ENCODE data around the gene ZNF598.
A peak's percentile ranks its signal among the peaks of the same experiment; 100 is the strongest.

The ZNF598 gene

DNA sequence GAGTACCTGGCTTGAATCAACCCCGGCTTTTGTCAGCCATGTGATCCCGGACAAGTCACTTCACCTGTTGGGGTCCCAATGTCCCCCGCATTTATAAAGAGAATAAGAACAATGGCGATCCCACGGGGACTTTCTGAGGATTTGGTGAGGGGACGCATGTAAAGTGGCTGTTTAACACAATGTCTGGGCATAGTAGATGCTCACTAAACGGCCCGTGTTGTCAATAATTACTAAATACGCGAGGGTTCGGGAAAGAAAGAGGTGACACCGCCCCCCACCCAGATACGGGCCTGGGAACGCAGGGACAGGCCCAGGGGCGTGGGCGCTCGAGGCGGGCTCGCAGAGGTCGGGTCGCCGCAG is 18.1 kb downstream of the ZNF598 start:
- no peak for DNase-seq (ENCODE audit: low read depth in 2 of 2)

DNA sequence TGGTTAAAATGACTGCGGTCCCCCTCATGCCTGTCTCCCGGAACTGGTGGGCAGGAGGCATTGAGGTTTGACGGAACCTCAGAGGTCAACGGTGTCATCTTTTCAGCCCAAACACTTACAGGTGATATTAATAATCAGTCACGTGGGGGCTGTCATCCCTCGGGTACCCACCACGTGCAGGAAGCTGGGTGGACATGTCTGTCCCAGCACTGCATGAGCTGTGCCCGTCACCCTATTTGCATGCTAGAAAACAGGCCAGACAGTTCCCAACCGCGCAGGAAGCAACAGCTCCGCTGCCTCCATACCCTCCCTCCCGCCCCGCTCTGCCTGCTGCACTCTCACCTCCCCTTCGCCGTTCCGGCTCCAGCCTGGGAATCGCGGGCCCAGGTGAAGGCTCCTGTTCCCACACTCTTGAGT is 18.5 kb downstream of the ZNF598 start:
- no peak for DNase-seq (ENCODE audit: low read depth in 2 of 2)

DNA sequence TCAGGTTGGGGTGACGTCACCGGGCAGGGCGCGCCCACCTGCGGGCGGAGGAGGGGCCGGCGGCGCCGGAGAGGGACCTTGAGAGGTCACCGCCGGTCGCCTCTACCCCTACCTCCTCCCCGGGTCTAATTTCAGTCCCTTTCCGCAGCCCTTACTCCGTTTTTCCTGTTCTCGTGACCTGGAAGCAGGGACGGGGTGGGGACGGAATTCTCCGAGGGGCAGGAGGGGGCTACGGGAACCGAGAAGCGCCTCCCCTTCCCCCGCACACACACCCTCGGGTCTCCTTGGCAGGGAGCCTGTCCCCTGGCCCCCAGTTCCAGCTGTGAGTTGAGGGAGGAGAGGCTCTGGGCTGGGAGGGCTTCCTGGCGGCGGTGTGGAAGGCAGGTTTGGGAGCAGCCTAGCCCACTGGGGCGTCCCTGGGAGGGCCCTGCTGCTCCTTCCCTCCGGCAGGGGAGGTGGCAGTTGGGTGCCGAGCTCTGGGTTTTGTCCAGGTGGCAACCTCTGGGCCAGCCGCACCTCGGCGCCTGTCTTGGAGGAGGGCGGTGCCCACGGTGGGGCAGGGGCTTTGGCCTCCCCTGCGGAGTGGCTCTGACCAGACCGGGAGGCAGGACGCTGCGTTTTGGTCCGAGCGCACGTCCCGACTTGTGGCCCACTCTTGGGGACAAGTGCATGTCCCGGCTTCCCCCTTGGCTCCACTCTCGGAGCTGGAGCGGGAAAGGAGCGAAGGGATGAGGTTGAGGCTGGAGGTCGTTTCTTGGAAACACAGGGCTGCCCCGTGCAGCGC is 19.1 kb downstream of the ZNF598 start:
- no peak for DNase-seq (ENCODE audit: low read depth in 2 of 2)

DNA sequence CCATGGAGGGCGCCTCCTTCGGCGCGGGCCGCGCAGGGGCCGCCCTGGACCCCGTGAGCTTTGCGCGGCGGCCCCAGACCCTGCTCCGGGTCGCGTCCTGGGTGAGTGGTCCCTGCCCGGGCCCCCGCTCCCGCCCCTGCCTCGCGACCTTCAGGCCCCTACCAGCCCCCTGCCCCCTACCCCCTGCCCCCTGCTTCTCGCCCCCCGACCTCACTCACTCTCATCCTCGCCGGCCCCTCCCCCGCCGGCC is 19.6 kb downstream of the ZNF598 start:
- no peak for DNase-seq (ENCODE audit: low read depth in 2 of 2)

DNA sequence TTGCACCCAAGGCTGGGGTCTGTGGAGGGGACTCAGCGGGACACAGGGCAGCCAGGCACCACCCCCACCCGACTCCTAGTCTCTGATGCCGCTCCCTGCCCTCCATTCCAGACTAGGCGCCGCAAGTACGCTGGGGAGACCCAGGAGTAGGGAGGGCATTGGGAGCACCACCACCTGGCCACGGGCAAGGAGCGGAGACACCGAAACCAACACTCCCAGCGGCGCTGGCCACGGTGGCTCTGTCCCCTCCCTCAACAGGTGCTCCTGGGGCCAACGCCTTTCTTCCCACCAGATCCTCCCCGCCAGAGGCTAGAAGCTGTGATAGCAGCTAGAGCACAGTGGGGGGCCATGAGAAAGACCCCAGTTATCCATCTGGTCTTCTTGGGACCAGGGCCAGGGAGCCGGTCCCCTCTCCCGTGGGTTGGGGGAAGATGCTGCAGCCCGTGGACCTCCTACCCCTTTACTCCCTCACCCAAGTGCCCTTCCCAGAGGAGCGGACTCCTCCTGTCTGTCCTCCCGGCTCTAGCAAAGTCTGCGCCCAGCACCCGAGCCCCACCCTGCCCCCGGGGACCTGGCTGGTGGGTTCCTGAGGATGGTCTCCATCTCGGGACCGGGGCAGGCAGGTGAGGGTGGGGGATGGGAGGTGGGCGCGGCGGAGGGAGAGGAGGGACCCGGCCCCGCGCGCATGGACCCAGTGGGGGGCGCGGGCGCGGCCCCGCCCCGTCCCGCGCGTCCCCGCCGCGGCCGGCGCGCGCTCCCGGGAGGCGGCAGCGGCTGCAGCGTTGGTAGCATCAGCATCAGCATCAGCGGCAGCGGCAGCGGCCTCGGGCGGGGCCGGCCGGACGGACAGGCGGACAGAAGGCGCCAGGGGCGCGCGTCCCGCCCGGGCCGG is 20.2 kb downstream of the ZNF598 start, which contains the start of gene SYNGR3:
Gene SYNGR3 (plus strand): TSS at position 762 of the 892 bp plus-strand sequence. CDS start 133 bp downstream, outside the sequence.
- DNase-seq (ENCODE audit: low read depth in 2 of 2), result no peak

DNA sequence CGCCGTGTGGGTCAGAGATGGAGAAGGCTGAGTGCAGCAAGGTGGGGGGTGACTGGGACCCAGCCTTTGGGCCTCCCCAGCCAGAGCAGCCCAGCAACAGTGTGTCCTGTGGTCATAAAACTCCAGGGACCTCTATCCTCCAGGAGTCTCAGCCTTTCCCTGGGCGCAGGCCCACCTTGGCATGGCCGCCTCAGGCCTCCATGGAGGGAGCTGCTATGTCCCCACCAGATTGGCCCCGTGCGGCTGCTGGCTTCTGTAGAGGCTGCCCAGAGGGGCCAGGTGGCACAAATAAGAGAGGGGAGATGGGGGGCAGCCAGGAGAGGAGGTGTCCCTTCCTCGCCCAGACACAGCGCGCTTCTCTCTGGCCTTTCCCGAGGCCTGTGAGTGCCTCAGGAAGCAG is 22.4 kb downstream of the ZNF598 start:
- DNase-seq (ENCODE audit: low read depth in 2 of 2), result no peak

DNA sequence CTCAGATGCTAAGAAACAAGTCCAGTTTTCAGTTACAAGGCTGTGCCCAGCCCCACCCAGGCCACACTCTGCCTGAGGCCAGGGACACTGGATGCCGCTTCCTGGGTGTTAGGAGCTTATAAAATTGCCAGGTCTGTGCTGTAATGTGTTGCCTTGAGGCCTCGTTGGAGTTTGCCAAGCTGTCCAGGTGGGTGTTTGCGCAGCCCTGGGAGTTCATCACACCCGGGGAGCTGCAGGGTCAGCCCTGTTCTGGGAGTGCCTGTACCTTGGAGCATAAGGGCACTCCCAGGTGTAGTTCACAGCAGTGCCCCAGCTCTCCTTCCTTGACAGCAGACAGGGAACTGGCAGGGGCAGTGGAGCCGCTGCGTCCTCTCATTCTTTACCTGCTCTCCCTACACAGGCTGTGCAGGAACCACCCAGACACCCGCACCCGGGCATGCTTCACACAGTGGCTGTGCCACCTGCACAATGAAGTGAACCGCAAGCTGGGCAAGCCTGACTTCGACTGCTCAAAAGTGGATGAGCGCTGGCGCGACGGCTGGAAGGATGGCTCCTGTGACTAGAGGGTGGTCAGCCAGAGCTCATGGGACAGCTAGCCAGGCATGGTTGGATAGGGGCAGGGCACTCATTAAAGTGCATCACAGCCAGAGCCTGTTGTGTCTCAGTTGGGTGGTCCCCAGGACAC is 24.0 kb downstream of the ZNF598 start:
- DNase-seq (ENCODE audit: low read depth in 2 of 2), result no peak

DNA sequence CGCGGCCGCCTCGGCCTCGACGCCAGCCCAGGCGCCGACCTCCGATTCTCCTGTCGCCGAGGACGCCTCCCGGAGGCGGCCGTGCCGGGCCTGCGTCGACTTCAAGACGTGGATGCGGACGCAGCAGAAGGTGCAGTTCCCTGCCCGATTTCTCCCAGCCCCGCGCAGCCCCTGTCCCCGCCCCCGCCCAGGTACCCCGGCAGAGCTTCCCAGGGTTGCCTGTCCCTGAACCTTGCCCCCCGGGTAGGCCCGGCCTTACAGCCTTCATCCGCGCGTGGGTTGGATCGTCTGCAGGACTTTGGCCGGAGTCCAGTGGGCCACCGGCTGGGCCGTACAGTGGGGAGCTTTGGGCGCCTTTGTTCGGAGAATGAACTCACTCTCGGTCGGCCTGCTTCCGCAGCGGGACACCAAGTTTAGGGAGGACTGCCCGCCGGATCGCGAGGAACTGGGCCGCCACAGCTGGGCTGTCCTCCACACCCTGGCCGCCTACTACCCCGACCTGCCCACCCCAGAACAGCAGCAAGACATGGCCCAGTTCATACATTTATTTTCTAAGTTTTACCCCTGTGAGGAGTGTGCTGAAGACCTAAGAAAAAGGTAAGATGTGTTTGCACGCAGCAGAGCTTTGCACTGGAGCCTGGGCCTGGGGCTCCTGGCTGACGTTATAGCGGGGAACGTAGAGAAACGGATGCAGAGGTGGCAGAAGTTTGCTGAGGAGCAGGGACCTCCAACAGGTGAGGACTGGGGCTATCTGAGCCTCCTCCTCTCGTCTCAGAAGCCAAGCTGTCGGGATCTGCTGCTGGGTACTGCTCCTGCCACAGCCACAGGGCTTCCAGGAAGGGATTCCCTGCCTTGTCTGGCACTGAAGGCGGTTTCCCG is 25.0 kb downstream of the ZNF598 start:
- no peak for DNase-seq (ENCODE audit: low read depth in 2 of 2)

DNA sequence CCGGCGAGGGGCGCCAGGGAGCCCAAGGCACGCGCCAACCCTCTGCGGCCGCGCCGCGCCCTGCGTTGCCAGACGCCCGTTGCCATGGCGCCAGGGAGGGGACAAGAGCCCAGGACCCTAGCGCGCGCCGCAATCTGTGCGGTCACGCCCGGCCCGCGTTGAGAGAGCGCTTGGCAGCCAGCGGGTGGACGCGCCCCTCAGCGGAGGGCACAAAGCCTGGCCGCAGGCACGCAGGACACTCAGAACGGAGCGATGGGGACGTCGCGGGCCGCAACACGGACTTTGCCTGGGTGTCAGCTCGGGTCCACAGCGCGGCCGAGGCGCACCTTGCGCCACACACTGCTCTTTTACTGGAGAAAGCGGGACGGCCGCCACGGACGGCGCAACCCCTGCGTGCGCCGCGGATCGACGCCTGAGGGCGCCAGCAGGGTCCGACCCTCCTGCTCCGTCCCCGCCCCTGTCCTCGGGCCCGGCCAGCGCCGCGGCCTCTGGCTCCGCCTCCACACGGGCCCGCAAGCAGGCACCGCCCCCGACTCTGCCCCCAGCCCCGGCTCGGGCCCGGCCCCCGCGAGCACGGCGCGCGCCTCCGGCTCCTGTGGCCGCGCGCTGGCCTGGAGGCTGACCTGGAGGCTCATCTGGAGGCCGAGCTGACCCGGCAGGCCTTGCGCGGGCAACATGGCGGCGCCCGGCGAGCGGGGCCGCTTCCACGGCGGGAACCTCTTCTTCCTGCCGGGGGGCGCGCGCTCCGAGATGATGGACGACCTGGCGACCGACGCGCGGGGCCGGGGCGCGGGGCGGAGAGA is 25.9 kb downstream of the ZNF598 start, which contains the start of gene GFER:
Gene GFER (plus strand): TSS at position 650 of the 803 bp plus-strand sequence. CDS start 26 bp downstream, at position 676.
- peak in 1 of 2 donors; percentile 70 for DNase-seq (ENCODE audit: low read depth in 2 of 2)

DNA sequence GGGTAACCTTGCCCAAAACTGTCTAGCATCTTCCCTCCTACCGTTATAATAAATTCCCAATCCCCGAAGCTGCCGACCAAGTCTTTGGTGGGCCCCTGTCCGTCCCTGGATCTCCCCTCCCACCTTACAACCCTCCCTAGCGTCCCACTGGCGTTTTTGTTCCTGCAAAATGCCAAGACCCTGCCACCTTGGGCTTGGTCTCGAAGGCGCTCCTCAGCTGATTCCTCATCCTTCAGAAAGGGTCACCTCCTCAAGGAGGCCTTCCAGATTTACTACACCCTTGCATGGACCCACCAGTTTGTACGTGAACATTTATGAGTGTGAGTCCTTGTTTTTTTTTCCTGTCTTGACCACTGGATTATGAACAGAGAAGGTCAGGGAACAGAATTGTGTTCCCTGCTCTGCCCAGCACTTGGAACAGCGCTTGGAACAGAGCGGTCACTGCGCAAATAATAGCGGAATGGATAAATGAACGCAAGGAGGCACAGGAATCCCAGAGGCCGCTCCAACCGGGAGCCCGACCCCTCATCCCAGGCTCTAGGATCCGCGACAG is 26.6 kb downstream of the ZNF598 start:
- no peak for DNase-seq (ENCODE audit: low read depth in 2 of 2)

DNA sequence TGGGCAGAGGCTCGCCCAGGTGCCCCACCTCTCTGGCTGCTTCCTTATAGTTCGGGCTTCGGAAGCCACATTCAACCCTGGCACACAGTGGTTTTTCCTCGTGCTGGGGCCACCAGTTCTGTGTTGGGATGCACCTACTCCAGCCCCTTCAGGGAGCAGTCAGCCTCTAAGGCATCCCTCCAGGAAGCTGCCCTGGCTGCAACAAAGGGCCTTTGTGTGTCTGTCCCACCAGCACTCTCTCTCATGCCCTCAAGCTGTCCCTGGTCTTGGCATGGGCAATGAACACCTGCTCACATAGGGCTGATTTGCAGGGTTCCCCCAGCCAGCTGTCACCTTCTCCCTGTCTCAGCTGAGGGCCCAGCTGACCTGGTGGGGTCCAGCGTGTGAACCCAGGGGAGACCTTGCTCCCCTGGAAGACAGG is 27.6 kb downstream of the ZNF598 start:
- DNase-seq (ENCODE audit: low read depth in 2 of 2), result no peak

DNA sequence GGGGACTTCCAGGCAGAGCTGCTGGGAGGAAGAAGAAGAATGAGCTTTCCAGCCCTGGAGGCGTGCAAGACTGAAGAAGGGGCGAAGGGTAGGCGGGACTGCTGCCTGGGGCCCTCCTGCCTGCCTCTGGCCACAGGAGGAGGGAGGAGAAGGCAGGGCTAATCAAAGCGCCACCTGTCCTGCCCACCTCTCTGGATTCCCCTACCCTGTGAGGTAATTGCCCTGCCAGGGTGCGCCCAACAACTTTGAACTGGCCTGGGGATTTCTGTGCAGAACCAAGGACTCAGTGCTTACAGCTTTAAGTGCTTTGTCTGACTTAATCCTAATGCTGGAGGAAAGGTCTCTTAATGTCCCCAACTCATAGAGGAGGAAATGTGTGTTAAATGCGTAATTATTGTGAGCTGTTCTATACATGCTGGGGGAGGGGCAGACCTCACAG is 28.2 kb downstream of the ZNF598 start, which contains the start of gene NOXO1:
Gene NOXO1 (minus strand): TSS at position 72 of the 439 bp plus-strand sequence. CDS start 290 bp downstream, outside the sequence.
- DNase-seq (ENCODE audit: low read depth in 2 of 2), result no peak

DNA sequence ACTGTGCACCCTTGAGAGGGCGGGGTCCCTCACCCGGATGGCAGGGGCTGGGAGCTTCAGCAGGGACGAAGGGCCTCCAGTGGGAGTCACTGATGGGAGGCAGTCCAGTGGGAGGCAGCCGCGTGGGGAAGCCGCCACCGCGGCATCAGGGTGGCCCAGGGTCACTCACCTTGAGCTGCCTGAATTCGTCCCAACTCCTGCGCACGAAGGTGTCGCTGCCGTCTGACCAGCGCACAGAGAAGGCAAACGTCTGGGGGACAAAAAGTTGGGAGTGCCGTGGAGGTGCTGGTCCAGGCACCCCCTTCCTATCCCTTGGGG is 28.9 kb downstream of the ZNF598 start:
- no peak for DNase-seq (ENCODE audit: low read depth in 2 of 2)

DNA sequence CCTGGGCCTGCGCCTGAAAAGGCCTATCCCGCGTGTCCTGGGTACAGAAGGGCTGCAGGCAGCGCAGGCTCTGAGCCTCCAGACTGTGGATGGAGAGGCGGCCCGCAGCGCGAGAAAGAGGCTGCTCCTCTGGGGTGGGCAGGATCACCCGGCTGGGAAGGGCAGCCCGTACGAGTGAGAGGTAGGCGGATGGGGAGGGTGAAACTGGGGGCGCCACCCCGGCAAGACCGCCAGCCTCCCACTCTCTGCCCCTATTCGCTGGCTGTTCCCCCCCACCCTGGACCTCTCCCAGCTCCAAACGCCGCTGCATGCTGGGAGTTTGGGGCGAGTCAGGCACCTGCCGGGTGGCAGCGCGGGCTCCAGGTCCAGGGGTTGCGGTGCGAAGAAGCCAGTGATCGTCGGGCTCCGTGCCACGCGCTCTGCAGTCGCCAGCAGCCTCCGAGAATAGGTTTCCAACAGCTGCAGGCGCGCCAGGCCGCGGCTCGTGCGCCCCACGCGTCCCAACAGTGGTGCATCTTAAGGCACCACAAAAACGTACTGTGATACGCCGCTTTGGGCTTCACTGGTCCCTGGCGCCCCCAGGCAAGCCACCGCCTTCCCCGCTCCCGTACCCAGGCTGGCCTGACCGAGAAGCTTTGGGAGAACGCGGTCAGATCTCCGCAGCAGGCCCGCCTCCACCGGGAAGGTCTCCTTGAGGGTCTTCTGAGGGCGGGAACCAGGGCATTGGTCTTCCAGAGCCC is 29.4 kb downstream of the ZNF598 start:
- no peak for DNase-seq (ENCODE audit: low read depth in 2 of 2)

DNA sequence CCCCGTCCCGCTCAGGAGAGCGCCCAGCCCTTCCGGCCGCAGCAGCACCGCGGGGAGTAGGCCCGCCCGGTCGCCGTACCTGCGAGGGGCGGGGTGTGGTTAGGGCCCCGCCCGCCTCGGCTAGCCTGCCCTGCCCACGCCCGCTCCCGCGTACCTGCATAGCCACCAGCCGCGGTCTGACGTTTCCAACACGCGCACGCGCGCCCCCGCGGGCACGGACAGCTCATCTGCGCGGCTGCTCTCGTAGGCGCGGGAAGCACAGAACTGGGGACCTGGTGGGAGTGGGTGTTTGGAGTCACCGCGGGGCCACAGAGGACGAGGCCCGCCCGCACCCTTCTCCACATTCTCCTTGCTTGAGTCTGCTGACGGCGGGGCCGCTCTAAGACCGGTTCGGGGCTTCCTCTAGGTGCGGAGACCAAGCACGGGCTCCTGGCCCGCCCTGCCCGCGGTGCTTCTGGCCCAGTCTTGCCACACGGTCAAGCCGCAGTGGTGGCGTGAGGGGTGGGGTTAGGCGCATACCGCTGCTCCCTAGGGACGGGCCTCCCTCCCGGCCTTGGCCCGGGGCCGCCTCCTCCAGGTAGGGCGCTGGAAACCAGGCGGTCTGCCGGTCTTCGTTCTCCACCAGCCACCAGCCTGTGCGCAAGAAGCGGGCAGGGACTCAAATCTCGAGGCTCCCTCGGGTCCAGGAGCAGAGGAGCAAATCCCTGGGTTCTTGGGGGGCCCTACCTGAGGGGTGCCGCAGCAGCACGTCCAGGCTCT is 30.2 kb downstream of the ZNF598 start:
- no peak for DNase-seq (ENCODE audit: low read depth in 2 of 2)

DNA sequence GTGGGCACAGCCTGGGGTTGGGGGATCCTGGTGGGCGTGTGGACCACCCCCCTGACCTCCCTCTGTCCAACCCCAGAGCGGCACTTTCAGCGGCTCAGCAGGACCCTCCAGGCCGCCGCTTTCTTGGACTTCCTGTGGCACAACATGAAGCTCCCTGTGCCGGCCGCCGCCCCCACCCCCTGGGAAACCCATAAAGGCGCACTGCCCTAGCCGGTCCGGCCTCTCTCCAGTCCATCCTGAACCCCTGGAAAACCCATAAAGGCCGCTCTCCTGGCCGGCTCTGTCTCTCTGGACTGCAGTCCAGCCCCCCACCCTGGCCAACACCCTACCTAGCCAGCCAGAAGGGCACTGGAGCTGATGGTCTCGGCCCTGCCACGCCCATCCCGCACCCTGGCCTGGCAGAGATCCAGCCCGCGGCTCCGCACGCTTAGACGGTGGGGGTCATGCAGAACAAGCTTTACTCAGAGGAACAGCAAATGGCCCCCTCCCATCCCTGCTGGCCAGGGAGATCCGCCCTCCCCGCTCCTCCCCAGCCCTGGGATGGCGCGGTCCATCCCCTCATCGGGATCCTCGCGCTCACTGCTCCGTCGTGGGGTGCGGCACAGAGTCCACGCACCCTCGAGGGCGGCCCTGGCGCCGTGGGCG is 31.0 kb downstream of the ZNF598 start:
- no peak for DNase-seq (ENCODE audit: low read depth in 2 of 2)

DNA sequence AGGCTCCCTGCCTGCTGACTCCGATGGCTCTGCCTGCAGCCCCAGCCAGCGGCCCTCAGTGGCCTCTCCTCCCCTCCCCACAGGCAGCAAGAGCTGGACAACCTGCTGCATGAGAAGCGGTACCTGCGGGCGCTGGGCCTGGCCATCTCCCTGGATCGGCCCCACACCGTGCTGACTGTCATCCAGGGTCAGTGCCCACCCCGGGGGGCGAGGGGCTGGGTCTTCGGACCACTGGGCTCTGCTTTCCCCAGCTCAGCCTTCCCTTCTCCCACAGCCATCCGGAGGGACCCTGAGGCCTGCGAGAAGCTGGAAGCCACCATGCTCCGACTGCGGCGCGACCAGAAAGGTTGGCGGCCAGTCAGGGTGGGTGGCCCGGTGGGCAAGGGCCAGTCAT is 31.7 kb downstream of the ZNF598 start:
- DNase-seq (ENCODE audit: low read depth in 2 of 2), result no peak
